Left lobe of liver (tissue), 2 donors: ENCODE data around the gene IL26. TPM values are rescaled to one million over a fixed set of nuclear protein-coding genes. Genes with fewer than 3 reads are reported as not detected.
"Not testable (repeated sequence)": the region's sequence is repeated elsewhere in the genome, so short reads cannot be mapped to it uniquely, and the experiment has no call there.

ENCODE experiments used
- ATAC-seq: fragments of 200-7000 bp; cut with Tn5 transposase; one replicate; pipeline ENCODE4 v1.9.1; 2020; ENCODE audit warnings: mild to moderate bottlenecking, moderate library complexity
- DNase-seq: peaks from one replicate; pipeline ENCODE4 v3.0.0-alpha.2; 2020; ENCODE audit warnings: low spot score
- total RNA-seq: library from RNA; stranded (reverse); gene quantifications from one replicate; pipeline ENCODE4 v1.2.1, GENCODE V29; 2021
- donor health status: DM: no; HTN: no; CAD: no; lungs with moderate emphysema.
- donor health status: DM: no; HTN: yes; CAD: no.

Gene IL26
- total RNA-seq, 1 donor from 2014 or later, result not detected

- no peak for DNase-seq
- no peak for ATAC-seq
These were observed 22.1 kb downstream of the IL26 start for GRCh38 chr12:68203460-68203875.

- ATAC-seq (no peak), DNase-seq (no peak)
These were observed 24.8 kb downstream of the IL26 start for GRCh38 chr12:68200854-68201253.

- no peak for ATAC-seq
- DNase-seq, result no peak
These were observed 26.5 kb downstream of the IL26 start for GRCh38 chr12:68199127-68199526.

- no peak for ATAC-seq
- no peak for DNase-seq
These were observed 27.0 kb downstream of the IL26 start for GRCh38 chr12:68198507-68199086.

- DNase-seq (no peak), ATAC-seq (no peak)
These were observed 35.3 kb downstream of the IL26 start for GRCh38 chr12:68190301-68190700.

- no peak for DNase-seq
- ATAC-seq, result no peak
These were observed 35.8 kb downstream of the IL26 start for GRCh38 chr12:68189821-68190242.

GRCh38 chr12:68185598-68185997 is 40.0 kb downstream of the IL26 start:
- DNase-seq, result no peak
- no peak for ATAC-seq

GRCh38 chr12:68180792-68181744 is 44.5 kb downstream of the IL26 start:
- ATAC-seq (no peak), DNase-seq (no peak)

GRCh38 chr12:68178774-68179439 is 46.7 kb downstream of the IL26 start:
- ATAC-seq (no peak), DNase-seq (no peak)

GRCh38 chr12:68178184-68178583 is 47.4 kb downstream of the IL26 start:
- no peak for DNase-seq
- no peak for ATAC-seq

GRCh38 chr12:68177562-68177961 is 48.0 kb downstream of the IL26 start:
- DNase-seq (no peak), ATAC-seq (no peak)

- DNase-seq (no peak), ATAC-seq (no peak)
These were observed 49.4 kb downstream of the IL26 start for GRCh38 chr12:68176257-68176656.

GRCh38 chr12:68175557-68176061 is 50.0 kb downstream of the IL26 start:
- ATAC-seq (no peak), DNase-seq (no peak)

- DNase-seq, ATAC-seq: not testable (repeated sequence)
These were observed 50.8 kb downstream of the IL26 start for GRCh38 chr12:68174761-68175160.

GRCh38 chr12:68173792-68174191 is 51.8 kb downstream of the IL26 start:
- DNase-seq (no peak), ATAC-seq (no peak)

GRCh38 chr12:68170726-68171125 is 54.9 kb downstream of the IL26 start:
- DNase-seq, result no peak
- no peak for ATAC-seq

GRCh38 chr12:68169213-68169889 is 56.3 kb downstream of the IL26 start:
- no peak for ATAC-seq
- no peak for DNase-seq

GRCh38 chr12:68166317-68166831 is 59.2 kb downstream of the IL26 start:
- DNase-seq (no peak), ATAC-seq (no peak)

- no peak for DNase-seq
- no peak for ATAC-seq
These were observed 62.0 kb downstream of the IL26 start for GRCh38 chr12:68163560-68164081.

GRCh38 chr12:68162374-68162773 is 63.2 kb downstream of the IL26 start:
- ATAC-seq (no peak), DNase-seq (no peak)
